Stimulated activated naive CD8-positive, alpha-beta T cell treated with anti-CD3 and anti-CD28 coated beads, Interleukin-15, Interleukin-2, amounts not matched to agents 100 ng/mL and 50 ng/mL, for 24 hours (primary cell): Measurements from ENCODE around the gene ALKBH6.

ENCODE experiments used
- H3K27ac Mint-ChIP-seq: one replicate; pipeline ENCODE4 v1.8.0; 2021; ENCODE audit warnings: mild to moderate bottlenecking, mixed read lengths
- H3K27me3 Mint-ChIP-seq: one replicate; pipeline ENCODE4 v1.8.0; 2021; ENCODE audit warnings: mixed read lengths
- H3K36me3 Mint-ChIP-seq: one replicate; pipeline ENCODE4 v1.8.0; 2021; ENCODE audit warnings: low read depth, mixed read lengths
- H3K4me1 Mint-ChIP-seq: one replicate; pipeline ENCODE4 v1.8.0; 2021; ENCODE audit warnings: low read depth, mixed read lengths
- H3K4me3 Mint-ChIP-seq: one replicate; pipeline ENCODE4 v1.8.0; 2021; ENCODE audit warnings: mild to moderate bottlenecking, mixed read lengths
- H3K9me3 Mint-ChIP-seq: one replicate; pipeline ENCODE4 v1.8.0; 2021; ENCODE audit warnings: mixed read lengths

Gene ALKBH6

DNA sequence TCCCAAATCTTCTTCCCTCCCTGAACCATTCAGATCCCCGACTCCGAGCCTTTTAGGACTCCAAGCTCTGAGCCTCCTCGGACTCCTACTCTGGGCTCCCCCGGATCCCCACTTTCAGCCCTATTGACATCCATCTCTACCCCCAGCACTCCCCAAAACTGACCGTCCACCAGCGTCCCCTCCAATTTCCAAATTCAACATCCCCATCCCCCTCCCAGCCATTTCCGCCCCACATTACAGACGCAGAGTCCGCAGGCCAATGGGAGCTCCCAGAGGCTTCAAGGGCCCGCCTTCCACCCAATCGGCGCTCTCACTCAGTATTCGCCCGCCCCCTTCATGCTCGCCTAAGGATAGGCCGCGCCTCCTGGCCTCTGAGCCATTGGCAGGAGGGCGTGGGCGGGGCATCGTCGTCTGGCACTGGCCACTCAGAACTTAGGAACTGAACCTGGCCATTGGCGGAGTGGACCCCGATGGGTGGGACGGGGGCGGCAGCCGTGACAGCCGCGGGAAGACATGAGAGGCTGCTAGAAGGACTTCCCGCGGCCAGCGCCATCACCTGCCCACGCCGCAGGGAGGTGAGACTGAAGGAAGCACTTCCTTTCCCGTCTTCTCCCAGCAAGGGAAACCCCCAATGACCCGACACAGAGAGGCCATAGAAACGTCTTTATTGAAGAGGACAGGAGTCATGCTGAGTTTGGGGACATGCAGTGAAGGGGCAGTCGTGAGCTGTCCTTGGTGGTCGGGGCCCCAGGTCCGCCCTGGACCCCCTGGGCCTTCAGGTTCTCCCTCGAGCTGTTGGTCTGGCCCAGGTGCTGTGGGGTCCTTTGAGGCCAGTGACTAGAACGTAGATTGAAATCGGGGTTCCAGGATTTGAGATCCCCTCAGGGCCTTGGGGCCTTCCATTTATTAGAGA, at the start of gene ALKBH6:
Gene ALKBH6, minus strand, starts transcription at position 202 of the 913 bp plus-strand sequence. CDS start 816 bp downstream, outside the sequence.
- Mint-ChIP-seq H3K4me1 (peaks cover 38% of the 10 kb centered on the region), H3K9me3 (no peaks in the 10 kb centered on the region), H3K4me3 (peak within 1 kb of the TSS; percentile 92), H3K27ac (peak within 1 kb of the TSS; percentile 94), H3K36me3 (no peaks in the 10 kb centered on the region), H3K27me3 (no peaks in the 10 kb centered on the region)

DNA sequence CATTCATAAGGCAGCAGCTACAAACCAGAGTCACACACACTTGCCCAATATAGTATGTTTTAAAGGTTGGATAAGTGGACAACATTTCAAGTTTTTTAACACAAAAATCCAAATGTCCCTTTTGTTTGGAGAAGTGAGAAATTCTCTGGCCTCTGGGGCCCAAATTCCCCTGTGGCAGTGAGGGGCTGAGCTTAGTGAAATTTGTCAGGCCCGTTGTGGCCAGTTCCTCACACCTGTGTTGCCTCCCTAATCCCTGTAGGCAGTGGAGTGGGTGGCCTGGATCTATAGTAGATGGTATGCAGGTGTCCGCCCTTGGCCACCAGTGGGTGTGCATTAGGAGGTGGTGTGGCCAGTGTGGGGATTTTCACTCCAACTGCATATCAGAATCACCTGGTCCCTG, 47.4 kb upstream of the ALKBH6 start:
- H3K27me3 Mint-ChIP-seq = no peaks in the 10 kb centered on the region
- H3K9me3 Mint-ChIP-seq = no peaks in the 10 kb centered on the region
- H3K27ac Mint-ChIP-seq = no peak overlapping the region
- H3K4me1 Mint-ChIP-seq = peaks cover 2% of the 10 kb centered on the region
- no peak overlapping the region for H3K4me3 Mint-ChIP-seq
- peaks cover 36% of the 10 kb centered on the region for H3K36me3 Mint-ChIP-seq

DNA sequence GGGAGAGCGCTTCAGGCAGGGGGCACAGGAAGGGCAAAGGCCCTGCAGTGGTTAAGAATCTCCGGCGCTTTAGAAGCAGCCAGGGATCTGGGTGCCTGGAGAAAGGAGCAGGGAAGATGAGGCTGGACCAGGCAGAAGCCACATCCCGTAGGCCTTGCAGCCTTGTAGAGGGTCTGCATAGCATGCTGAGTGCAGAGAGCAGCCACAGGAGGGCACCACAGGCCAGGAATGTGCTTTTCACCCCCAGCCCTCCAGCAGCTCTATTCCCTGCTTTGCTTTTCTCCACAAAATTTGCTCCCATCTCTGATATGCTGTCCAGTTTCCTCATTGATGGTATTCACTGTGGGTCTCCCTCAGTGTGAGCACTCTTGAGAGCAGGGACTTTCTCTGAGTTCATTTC, 46.4 kb upstream of the ALKBH6 start:
- no peak overlapping the region for H3K27ac Mint-ChIP-seq
- no peaks in the 10 kb centered on the region for H3K27me3 Mint-ChIP-seq
- peaks cover 11% of the 10 kb centered on the region for H3K4me1 Mint-ChIP-seq
- H3K9me3 Mint-ChIP-seq = no peaks in the 10 kb centered on the region
- H3K4me3 Mint-ChIP-seq = no peak overlapping the region
- peaks cover 34% of the 10 kb centered on the region for H3K36me3 Mint-ChIP-seq

DNA sequence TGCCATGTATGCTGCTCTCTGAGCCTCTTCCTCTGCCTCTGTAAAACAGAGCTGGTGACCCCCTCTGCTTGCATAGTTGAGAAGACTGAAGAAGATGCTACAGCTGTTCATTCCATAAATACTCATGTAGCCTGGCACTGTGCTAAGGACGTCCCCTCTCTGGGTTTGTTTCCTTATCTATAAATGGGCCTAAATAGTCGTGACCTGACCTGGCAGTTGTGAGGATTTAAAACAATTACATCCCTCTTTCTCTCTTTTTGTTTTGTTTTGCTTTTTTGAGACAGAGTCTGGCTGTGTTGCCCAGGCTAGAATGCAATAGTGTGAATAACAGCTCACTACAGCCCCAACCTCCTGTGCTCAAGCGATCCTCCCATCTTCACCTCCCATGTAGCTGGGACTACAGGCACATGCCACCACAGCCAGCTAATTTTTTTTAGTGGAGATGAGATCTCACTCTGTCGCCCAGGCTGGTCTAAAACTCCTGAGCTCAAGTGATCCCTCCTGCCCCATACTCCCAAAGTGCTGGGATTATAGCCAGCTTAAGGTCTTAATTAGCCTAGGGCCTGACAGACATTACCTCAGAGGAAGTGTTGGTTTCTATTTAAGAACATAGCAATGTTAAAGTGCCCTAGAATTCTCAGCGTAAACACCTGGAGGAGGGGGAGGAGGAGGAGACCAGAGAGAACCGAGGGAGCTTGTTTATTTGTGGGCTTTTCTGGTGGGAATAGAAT, 45.3 kb upstream of the ALKBH6 start:
- H3K4me1 Mint-ChIP-seq = peaks cover 14% of the 10 kb centered on the region
- H3K4me3 Mint-ChIP-seq = no peak overlapping the region
- H3K36me3 Mint-ChIP-seq = peaks cover 25% of the 10 kb centered on the region
- H3K27ac Mint-ChIP-seq = no peak overlapping the region
- no peaks in the 10 kb centered on the region for H3K27me3 Mint-ChIP-seq
- H3K9me3 Mint-ChIP-seq = no peaks in the 10 kb centered on the region

DNA sequence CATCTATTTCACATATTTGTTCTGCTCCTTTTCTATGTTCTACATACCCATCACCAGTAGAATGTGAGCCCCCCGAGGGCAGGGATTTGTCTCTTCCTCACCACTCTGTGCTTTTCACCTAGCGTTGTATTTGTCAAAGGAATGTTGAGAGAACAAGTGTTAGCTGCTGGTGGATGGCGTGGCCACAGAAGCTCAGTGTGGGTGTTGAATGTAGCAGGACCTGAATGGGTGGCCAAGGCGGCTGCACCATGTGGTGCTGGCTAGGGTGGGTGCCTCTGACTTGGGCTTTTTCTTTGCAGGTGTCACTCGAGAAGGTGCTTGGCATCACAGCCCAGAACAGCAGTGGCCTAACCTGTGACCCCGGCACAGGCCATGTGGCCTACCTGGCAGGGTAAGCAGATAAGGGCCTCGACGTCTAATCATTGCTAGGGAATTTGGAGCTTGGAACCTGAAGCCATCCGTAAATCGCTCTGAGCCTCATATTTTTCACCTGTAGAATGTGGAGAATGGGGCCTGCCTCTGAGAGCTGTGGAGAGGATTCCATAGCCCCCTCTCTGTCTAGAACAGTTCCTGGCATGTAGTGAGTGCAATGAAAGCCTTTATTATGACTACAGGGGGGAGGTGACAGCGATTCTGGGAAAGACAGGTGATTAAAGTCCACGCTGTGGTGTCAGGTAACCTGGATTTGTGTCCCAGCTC, 44.6 kb upstream of the ALKBH6 start:
- no peaks in the 10 kb centered on the region for H3K9me3 Mint-ChIP-seq
- H3K4me1 Mint-ChIP-seq = peaks cover 18% of the 10 kb centered on the region
- no peaks in the 10 kb centered on the region for H3K27me3 Mint-ChIP-seq
- no peak overlapping the region for H3K27ac Mint-ChIP-seq
- no peak overlapping the region for H3K4me3 Mint-ChIP-seq
- H3K36me3 Mint-ChIP-seq = peaks cover 22% of the 10 kb centered on the region

DNA sequence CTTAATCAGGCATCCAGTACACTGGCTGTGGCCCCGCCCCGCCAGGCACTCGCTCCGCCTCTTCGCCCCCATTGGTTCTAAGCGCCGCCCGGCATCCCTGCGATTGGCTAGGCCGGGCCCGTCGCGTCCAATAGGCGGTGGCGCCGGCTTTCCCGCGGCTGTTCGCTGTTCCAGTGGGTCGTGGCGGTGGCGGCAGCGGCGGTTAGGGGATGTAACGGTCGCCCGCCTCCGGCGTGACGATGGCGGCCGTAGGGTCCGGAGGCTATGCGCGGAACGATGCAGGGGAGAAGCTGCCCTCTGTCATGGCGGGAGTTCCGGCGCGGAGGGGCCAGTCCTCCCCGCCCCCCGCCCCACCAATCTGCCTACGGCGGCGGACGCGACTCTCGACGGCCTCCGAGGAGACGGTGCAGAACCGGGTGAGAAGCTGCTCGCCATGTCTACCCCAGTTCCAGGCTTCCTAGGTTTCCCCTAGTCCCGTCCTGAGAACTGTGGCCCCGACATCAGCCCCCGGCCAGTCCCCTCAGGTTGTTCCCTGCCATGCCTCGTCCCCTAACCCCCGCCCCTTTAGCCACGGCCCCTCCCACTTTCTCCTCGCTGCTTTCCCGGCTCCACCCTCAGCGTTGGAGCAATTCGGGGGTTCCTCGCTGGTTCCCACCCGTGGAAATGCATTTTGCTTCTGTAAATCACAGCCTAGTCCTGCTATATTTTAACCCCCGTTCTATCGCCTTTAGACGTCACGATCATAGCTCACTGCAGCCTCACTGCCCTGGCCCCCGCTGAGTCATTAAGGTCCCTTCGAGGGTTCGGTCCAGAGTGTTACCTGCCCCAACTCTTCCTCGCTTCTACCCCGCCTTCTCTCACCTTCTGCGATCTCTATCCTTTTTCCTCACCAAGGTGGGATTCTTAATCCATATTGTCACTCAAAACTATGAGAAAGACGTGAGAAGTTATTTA, 41.0 kb upstream of the ALKBH6 start, which contains the start of gene WDR62:
Gene WDR62, plus strand, starts transcription at position 165 of the 954 bp plus-strand sequence. Its CDS starts 75 bp downstream, at position 240.
- H3K4me3 Mint-ChIP-seq = peak within 1 kb of the TSS; percentile 93
- peaks cover 15% of the 10 kb centered on the region for H3K36me3 Mint-ChIP-seq
- H3K27ac Mint-ChIP-seq = peak within 1 kb of the TSS; percentile 95
- H3K9me3 Mint-ChIP-seq = no peaks in the 10 kb centered on the region
- no peaks in the 10 kb centered on the region for H3K27me3 Mint-ChIP-seq
- peaks cover 21% of the 10 kb centered on the region for H3K4me1 Mint-ChIP-seq

DNA sequence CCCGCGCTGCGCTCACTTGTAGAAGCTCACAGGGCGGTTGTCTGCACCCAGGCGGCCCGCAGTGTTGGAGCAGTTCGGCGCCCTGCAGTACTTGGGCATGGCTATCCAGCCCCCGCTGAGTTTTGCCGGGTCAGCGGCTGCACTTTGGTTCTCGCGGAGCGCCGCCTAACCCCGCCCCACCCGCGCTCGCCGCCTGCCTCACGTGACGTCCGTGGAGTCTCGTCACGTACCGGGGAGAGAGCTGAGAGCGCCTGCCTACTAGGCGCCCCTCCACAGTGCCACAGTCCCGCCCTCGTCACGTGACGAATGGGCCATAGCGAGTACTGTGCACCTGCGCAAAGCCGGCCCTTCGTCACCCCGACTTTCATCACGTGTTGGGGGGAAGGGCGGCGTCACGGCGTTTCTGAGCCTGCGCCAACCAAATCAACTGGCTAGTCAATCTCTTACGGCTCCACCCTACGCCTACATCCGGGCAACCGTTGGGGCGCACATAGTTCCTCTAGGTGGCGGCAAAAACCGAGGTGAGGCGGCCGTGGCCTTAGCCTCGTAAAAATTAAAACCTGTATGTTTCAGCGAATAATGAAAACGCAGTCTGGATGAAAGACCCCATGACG, 40.2 kb upstream of the ALKBH6 start, which contains the start of gene THAP8:
Gene THAP8, minus strand, starts transcription at position 167 of the 614 bp plus-strand sequence. Its CDS starts 68 bp downstream, at position 99.
- Mint-ChIP-seq H3K27me3 (no peaks in the 10 kb centered on the region), H3K4me1 (peaks cover 21% of the 10 kb centered on the region), H3K4me3 (peak within 1 kb of the TSS; percentile 93), H3K36me3 (peaks cover 11% of the 10 kb centered on the region), H3K27ac (peak within 1 kb of the TSS; percentile 95), H3K9me3 (no peaks in the 10 kb centered on the region)

DNA sequence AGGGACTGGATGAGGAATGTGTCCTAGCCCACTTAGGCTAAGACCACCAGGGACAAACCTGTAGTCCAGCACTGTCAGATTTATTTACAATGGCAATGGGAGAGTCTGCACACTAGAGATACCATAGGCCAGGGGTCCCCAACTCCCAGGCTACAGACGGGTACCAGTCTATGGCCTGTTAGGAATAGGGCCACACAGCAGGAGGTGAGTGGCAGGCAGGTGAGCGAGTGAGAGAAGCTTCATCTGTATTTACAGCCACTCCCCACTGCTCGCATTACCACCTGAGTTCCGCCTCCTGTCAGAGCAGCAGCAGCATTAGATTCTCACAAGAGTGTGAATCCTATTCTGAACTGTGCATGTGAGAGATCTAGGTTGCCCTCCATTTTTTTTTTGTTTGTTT, 37.6 kb upstream of the ALKBH6 start:
- peaks cover 21% of the 10 kb centered on the region for H3K4me1 Mint-ChIP-seq
- H3K9me3 Mint-ChIP-seq = no peaks in the 10 kb centered on the region
- no peak overlapping the region for H3K4me3 Mint-ChIP-seq
- H3K27me3 Mint-ChIP-seq = no peaks in the 10 kb centered on the region
- H3K27ac Mint-ChIP-seq = no peak overlapping the region
- no peaks in the 10 kb centered on the region for H3K36me3 Mint-ChIP-seq

DNA sequence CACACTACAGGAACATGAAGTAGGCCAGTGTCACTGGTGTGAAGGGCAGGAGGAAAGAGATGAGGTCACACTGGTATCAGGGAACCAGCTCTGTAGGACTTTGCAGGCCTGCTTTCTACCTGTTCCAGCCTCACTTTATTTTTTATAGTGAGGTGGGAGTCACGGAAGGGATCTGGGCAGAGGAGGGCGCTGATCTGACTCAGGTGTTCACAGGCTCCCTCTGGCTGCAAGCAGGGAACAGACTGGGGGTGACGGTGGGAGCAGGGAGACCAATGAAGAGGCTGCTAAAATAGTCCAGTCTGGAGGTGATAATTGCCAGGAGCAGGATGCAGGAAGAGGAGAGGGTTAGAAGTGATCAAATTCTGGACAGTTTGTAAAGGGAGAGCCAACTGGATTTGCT, 37.2 kb upstream of the ALKBH6 start:
- H3K9me3 Mint-ChIP-seq = no peaks in the 10 kb centered on the region
- H3K27ac Mint-ChIP-seq = no peak overlapping the region
- no peaks in the 10 kb centered on the region for H3K27me3 Mint-ChIP-seq
- H3K4me3 Mint-ChIP-seq = no peak overlapping the region
- peaks cover 18% of the 10 kb centered on the region for H3K4me1 Mint-ChIP-seq
- no peaks in the 10 kb centered on the region for H3K36me3 Mint-ChIP-seq

DNA sequence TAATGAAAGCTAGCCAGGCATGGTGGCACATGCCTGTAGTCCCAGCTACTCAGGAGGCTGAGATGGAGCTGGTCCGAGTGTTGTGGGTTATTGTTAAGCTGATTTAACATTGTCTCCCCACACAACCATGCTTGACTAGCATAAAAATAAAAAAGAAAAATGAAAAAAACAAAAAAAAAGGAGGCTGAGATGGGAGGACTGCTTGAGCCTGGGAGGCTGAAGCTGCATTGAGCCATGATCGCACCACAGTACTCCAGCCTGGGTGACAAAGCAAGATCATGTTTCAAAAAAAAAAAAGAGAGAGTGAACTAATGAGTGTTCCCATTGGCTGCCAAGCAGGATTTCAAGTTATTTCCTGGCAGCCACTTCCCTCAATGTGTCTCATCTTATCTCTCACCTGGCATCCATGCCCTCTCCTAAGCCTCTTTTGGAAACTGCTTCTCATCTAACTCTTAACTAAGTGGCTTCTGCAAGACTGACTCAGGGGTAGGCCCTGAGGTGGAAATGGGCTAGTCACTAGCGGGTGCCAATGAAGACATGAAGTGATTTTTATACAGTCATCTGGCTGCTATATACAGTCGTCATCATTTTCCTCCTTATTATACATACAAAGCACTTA, 35.2 kb upstream of the ALKBH6 start:
- Mint-ChIP-seq H3K4me3 (no peak overlapping the region), H3K9me3 (no peaks in the 10 kb centered on the region), H3K27ac (no peak overlapping the region), H3K36me3 (no peaks in the 10 kb centered on the region), H3K27me3 (no peaks in the 10 kb centered on the region), H3K4me1 (peaks cover 7% of the 10 kb centered on the region)

DNA sequence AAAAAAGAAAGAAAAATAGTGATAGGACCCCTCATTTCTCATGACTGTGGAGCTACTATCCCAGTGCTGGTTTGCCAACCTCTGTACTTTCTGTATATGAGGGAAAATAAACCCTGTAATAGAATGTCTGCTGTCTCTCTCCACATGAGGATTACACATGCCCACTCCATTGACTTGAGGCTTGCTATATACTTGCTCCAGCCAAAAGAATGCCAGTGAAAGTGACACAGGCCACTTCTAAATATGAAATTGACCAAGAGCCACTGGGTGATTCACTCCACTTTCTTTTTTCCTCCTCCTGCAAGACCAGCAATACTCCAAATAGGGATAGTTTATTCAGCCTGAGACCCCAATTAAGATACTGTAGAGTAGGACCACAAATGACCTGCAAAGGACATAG, 33.8 kb upstream of the ALKBH6 start:
- no peak overlapping the region for H3K4me3 Mint-ChIP-seq
- no peaks in the 10 kb centered on the region for H3K9me3 Mint-ChIP-seq
- no peaks in the 10 kb centered on the region for H3K4me1 Mint-ChIP-seq
- no peaks in the 10 kb centered on the region for H3K36me3 Mint-ChIP-seq
- H3K27me3 Mint-ChIP-seq = no peaks in the 10 kb centered on the region
- no peak overlapping the region for H3K27ac Mint-ChIP-seq

DNA sequence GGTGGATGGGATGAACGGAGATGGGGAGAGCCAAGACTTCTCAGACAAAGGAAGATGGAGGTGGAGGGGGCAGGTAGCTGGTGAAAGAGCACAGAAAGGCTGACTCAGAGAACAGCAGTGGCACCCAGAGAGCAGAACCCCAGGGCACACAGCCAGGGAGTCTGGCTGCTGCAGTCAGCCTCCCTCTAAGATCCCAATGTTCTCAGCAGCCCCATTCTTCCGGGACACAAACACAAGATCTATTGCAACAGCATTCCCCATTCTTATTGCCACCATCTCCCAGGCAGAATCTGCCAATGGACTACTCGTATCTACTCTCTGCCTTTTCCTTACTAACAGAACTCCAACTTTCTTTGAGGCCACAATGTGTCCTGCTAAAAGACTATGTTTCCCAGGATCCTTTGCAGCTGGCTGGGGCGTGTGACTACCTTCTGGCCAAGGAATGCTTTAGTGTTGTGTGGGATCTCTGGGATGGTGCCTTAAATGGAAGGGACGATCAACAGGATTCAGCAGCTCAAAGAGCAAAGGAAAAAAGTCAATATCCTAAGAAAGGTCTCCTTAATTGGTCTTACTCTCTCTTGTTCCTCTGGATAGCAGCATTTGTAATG, 32.5 kb upstream of the ALKBH6 start:
- H3K27ac Mint-ChIP-seq = no peak overlapping the region
- H3K36me3 Mint-ChIP-seq = no peaks in the 10 kb centered on the region
- no peaks in the 10 kb centered on the region for H3K9me3 Mint-ChIP-seq
- no peaks in the 10 kb centered on the region for H3K4me1 Mint-ChIP-seq
- no peak overlapping the region for H3K4me3 Mint-ChIP-seq
- no peaks in the 10 kb centered on the region for H3K27me3 Mint-ChIP-seq

DNA sequence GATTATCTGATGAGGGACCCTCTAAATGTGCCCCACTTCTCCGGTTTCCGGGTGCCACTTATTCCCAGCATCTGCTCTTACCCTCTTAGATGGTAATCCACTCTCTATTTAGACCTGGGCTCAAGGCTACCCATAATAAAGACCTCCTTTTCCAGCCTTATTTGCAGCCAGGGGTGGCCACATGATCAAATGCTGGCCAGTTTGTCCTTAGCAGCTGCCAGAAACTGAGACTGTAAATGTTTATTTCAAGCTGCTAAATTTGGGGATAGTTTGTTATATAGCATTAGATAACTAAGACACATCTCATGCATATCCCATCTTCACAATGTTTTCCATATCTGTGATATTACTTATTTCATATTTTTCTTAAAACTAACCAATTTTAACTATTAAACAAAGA, 29.9 kb upstream of the ALKBH6 start:
- Mint-ChIP-seq H3K4me1 (no peaks in the 10 kb centered on the region), H3K4me3 (no peak overlapping the region), H3K27ac (no peak overlapping the region), H3K9me3 (no peaks in the 10 kb centered on the region), H3K27me3 (no peaks in the 10 kb centered on the region), H3K36me3 (peaks cover 3% of the 10 kb centered on the region)
